K562 (cell line): ENCODE results near the gene PATL2.

Source experiments
- POLR2A ChIP-seq: fragments of 450-650 bp; conservative IDR thresholded peaks from 2 replicates; pipeline ENCODE4 v1.6.1; 2016
- ZNF354B ChIP-seq: fragments of 250-450 bp; sonication (Bioruptor Pico); IDR thresholded peaks from 2 replicates; pipeline ENCODE4 v1.4.0; 2020
- ZNF592 ChIP-seq: fragments of 450-650 bp; IDR thresholded peaks from 2 replicates; pipeline ENCODE4 v1.6.1; 2017; ENCODE audit warnings: antibody characterized with exemption, mild to moderate bottlenecking

- TF ChIP-seq ZNF354B (no peak), POLR2A (0 out of 2 replicates have a peak, but pooled peaks have one; percentile 9), ZNF592 (peak; percentile 41; the same call in 1 of the 2 replicates)
These were observed 657 bp downstream of the PATL2 start for GRCh38 chr15:44710236-44711095.
